HG02870 (cell line): Measurements from ENCODE around the gene SNX19.
"Not testable (repeated sequence)": the region's sequence is repeated elsewhere in the genome, so short reads cannot be mapped to it uniquely, and the experiment has no call there.

Experiments used
- ATAC-seq: cut with Tn5 transposase; IDR thresholded peaks from one replicate; pipeline ENCODE4 v1.9.1; 2021; ENCODE audit warnings: mild to moderate bottlenecking, moderate library complexity; ENCODE audit not compliant: unreplicated experiment

SNX19 gene

GRCh38 chr11:130874955-130875531 is 41.2 kb downstream of the SNX19 start:
- no peak for ATAC-seq

GRCh38 chr11:130874396-130874795 is 41.9 kb downstream of the SNX19 start:
- ATAC-seq, result no peak

GRCh38 chr11:130873761-130874160 is 42.5 kb downstream of the SNX19 start:
- ATAC-seq, result no peak

GRCh38 chr11:130872981-130873380 is 43.3 kb downstream of the SNX19 start:
- ATAC-seq, result no peak

GRCh38 chr11:130872513-130872912 is 43.8 kb downstream of the SNX19 start:
- ATAC-seq, result no peak

GRCh38 chr11:130872102-130872501 is 44.2 kb downstream of the SNX19 start:
- no peak for ATAC-seq

- no peak for ATAC-seq
These were observed 44.7 kb downstream of the SNX19 start for GRCh38 chr11:130871616-130872015.

GRCh38 chr11:130868721-130869390 is 47.4 kb downstream of the SNX19 start:
- no peak for ATAC-seq

GRCh38 chr11:130868086-130868710 is 48.1 kb downstream of the SNX19 start:
- no peak for ATAC-seq

- ATAC-seq, result no peak
These were observed 49.4 kb downstream of the SNX19 start for GRCh38 chr11:130866831-130867230.

GRCh38 chr11:130865774-130866114 is 50.5 kb downstream of the SNX19 start:
- no peak for ATAC-seq

- no peak for ATAC-seq
These were observed 51.0 kb downstream of the SNX19 start for GRCh38 chr11:130865091-130865773.

- peak; percentile 62 for ATAC-seq
These were observed 54.1 kb downstream of the SNX19 start for GRCh38 chr11:130861902-130862860.

- no peak for ATAC-seq
These were observed 55.0 kb downstream of the SNX19 start for GRCh38 chr11:130861283-130861682.

GRCh38 chr11:130859886-130860285 is 56.4 kb downstream of the SNX19 start:
- no peak for ATAC-seq

GRCh38 chr11:130858215-130858614 is 58.1 kb downstream of the SNX19 start:
- no peak for ATAC-seq

GRCh38 chr11:130855707-130856106 is 60.6 kb downstream of the SNX19 start:
- ATAC-seq, result not testable (repeated sequence)

GRCh38 chr11:130854483-130854882 is 61.8 kb downstream of the SNX19 start:
- ATAC-seq, result peak; percentile 79

- no peak for ATAC-seq
These were observed 63.7 kb downstream of the SNX19 start for GRCh38 chr11:130852589-130852988.

GRCh38 chr11:130850185-130850944 is 65.9 kb downstream of the SNX19 start:
- ATAC-seq, result no peak
